Parathyroid adenoma (tissue), 2 donors: ENCODE data around the gene BUD13.

Source experiments
- H2AFZ ChIP-seq: fragments of 300-600 bp; sonication (generic); one replicate; pipeline ENCODE4 v1.7.0; 2017; ENCODE audit warnings: antibody characterized with exemption, mild to moderate bottlenecking
- H3K27ac ChIP-seq: fragments of 300-600 bp; sonication (generic); one replicate; pipeline ENCODE4 v1.7.0; 2017
- H3K27me3 ChIP-seq: fragments of 300-600 bp; sonication (generic); one replicate; pipeline ENCODE4 v1.7.0; 2017; ENCODE audit warnings: low read length; ENCODE audit not compliant: control insufficient read depth, insufficient read depth
- H3K36me3 ChIP-seq: fragments of 300-600 bp; sonication (generic); one replicate; pipeline ENCODE4 v1.7.0; 2017; ENCODE audit warnings: low read length; ENCODE audit not compliant: control insufficient read depth, insufficient read depth
- H3K4me1 ChIP-seq: fragments of 300-600 bp; sonication (generic); one replicate; pipeline ENCODE4 v1.7.0; 2017; ENCODE audit warnings: control low read depth
- H3K4me2 ChIP-seq: fragments of 300-600 bp; sonication (generic); one replicate; pipeline ENCODE4 v1.7.0; 2017; ENCODE audit warnings: low read length
- H3K4me3 ChIP-seq: fragments of 300-600 bp; sonication (generic); one replicate; pipeline ENCODE4 v1.7.0; 2017; ENCODE audit warnings: low read depth, low read length
- H3K79me2 ChIP-seq: fragments of 300-600 bp; sonication (generic); one replicate; pipeline ENCODE4 v1.7.0; 2017; ENCODE audit warnings: control low read depth
- H3K9ac ChIP-seq: fragments of 300-600 bp; sonication (generic); one replicate; pipeline ENCODE4 v1.7.0; 2017; ENCODE audit warnings: mild to moderate bottlenecking
- H3K9me3 ChIP-seq: fragments of 300-600 bp; sonication (generic); one replicate; pipeline ENCODE4 v1.7.0; 2017; ENCODE audit warnings: low read length; ENCODE audit not compliant: control insufficient read depth
- CTCF ChIP-seq: fragments of 300-600 bp; sonication (generic); IDR thresholded peaks from one replicate; pipeline ENCODE4 v1.7.0; 2017; ENCODE audit warnings: antibody characterized with exemption, mild to moderate bottlenecking
- donor health status: primary hyperparathyroidism.

The BUD13 gene

GRCh38 chr11:116730601-116731000, 42.2 kb downstream of the BUD13 start:
- H3K79me2 ChIP-seq: no peaks in the 10 kb centered on the region
- TF ChIP-seq CTCF: no peak
- no peak overlapping the region for H3K9ac ChIP-seq
- no peak overlapping the region for H3K4me3 ChIP-seq
- H3K9me3 ChIP-seq: no peaks in the 10 kb centered on the region
- H3K27me3 ChIP-seq: no peaks in the 10 kb centered on the region
- H3K36me3 ChIP-seq: no peaks in the 10 kb centered on the region
- H2AFZ ChIP-seq: no peak overlapping the region
- no peak overlapping the region for H3K27ac ChIP-seq
- no peak overlapping the region for H3K4me2 ChIP-seq
- H3K4me1 ChIP-seq: no peaks in the 10 kb centered on the region

- Histone ChIP-seq H3K36me3 (no peaks in the 10 kb centered on the region), H3K27me3 (no peaks in the 10 kb centered on the region), H2AFZ (no peak overlapping the region), H3K9me3 (no peaks in the 10 kb centered on the region), H3K4me1 (no peaks in the 10 kb centered on the region), H3K79me2 (no peaks in the 10 kb centered on the region), H3K9ac (no peak overlapping the region), H3K4me3 (no peak overlapping the region), H3K27ac (no peak overlapping the region), H3K4me2 (no peak overlapping the region)
- TF ChIP-seq CTCF: no peak
These were observed 42.6 kb downstream of the BUD13 start for GRCh38 chr11:116730241-116730561.

- H3K9me3 ChIP-seq: no peaks in the 10 kb centered on the region
- no peaks in the 10 kb centered on the region for H3K4me1 ChIP-seq
- no peak overlapping the region for H3K27ac ChIP-seq
- no peak for TF ChIP-seq CTCF
- H3K9ac ChIP-seq: no peak overlapping the region
- H2AFZ ChIP-seq: no peak overlapping the region
- H3K27me3 ChIP-seq: no peaks in the 10 kb centered on the region
- no peaks in the 10 kb centered on the region for H3K79me2 ChIP-seq
- H3K36me3 ChIP-seq: no peaks in the 10 kb centered on the region
- no peak overlapping the region for H3K4me2 ChIP-seq
- no peak overlapping the region for H3K4me3 ChIP-seq
These were observed 43.1 kb downstream of the BUD13 start for GRCh38 chr11:116729501-116730240.

GRCh38 chr11:116727990-116728389, 44.8 kb downstream of the BUD13 start:
- Histone ChIP-seq H3K36me3 (no peaks in the 10 kb centered on the region), H2AFZ (no peak overlapping the region), H3K4me1 (no peaks in the 10 kb centered on the region), H3K27me3 (no peaks in the 10 kb centered on the region), H3K79me2 (no peaks in the 10 kb centered on the region), H3K9me3 (no peaks in the 10 kb centered on the region), H3K9ac (no peak overlapping the region), H3K4me3 (no peak overlapping the region), H3K27ac (no peak overlapping the region), H3K4me2 (no peak overlapping the region)
- no peak for TF ChIP-seq CTCF
